ENCODE data around the gene GDF15. TPM values are rescaled to one million over a fixed set of nuclear protein-coding genes. Genes with fewer than 3 reads are reported as not detected.
A peak's percentile ranks its signal among the peaks of the same experiment; 100 is the strongest.

Gene GDF15
- total RNA-seq, 4 donors from 2014 or later, result 0.76 to 2.3 TPM; not detected in 2

GRCh38 chr19:18373407-18373891 is 12.5 kb upstream of the GDF15 start:
- no peaks in the 10 kb centered on the region for H3K27me3 ChIP-seq
- 51 to 63% methylated on average over 4 of the region's 4 CpGs for WGBS, 2 donors
- no peaks in the 10 kb centered on the region for H3K9me3 ChIP-seq
- peaks cover 18 to 40% (median 23%) of the 10 kb centered on the region in 3 donors for H3K4me1 ChIP-seq
- intact Hi-C loops (cut with DNase I), result no loop called here
- TF ChIP-seq POLR2A (IDR thresholded peaks at IDR 0.05) (no peak), CTCF (IDR thresholded peaks at IDR 0.05) (no peak)
- H3K36me3 ChIP-seq, result no peaks in the 10 kb centered on the region
- DNase-seq, result no peak
- H3K27ac ChIP-seq, result peak overlapping the region; percentile 47 to 83 (median 79)
- H3K4me3 ChIP-seq, result no peak overlapping the region

- TF ChIP-seq POLR2A (IDR thresholded peaks at IDR 0.05), result no peak
- no peak for TF ChIP-seq CTCF (IDR thresholded peaks at IDR 0.05)
- Histone ChIP-seq H3K9me3 (no peaks in the 10 kb centered on the region), H3K4me1 (peaks cover 23 to 43% (median 26%) of the 10 kb centered on the region in 3 donors), H3K27ac (peak overlapping the region; percentile 47 to 83 (median 79)), H3K4me3 (peak overlapping the region in 2 of 4 donors; percentile 5 to 10), H3K27me3 (no peaks in the 10 kb centered on the region), H3K36me3 (no peaks in the 10 kb centered on the region)
- intact Hi-C loops (cut with DNase I), result no loop called here
- 19 to 23% methylated on average over 8 to 11 of the region's 17 CpGs for WGBS, 2 donors
- DNase-seq, result peak; percentile 69
These were observed 11.9 kb upstream of the GDF15 start for GRCh38 chr19:18373892-18374629.

- WGBS, 2 donors, result 48 to 67% methylated on average over 6 of the region's 6 CpGs
- H3K4me3 ChIP-seq, result no peak overlapping the region
- intact Hi-C loops (cut with DNase I), result no loop called here
- H3K27me3 ChIP-seq, result no peaks in the 10 kb centered on the region
- peak overlapping the region in 1 of 4 donors; percentile 1 for H3K27ac ChIP-seq
- TF ChIP-seq CTCF (IDR thresholded peaks at IDR 0.05), result no peak
- TF ChIP-seq POLR2A (IDR thresholded peaks at IDR 0.05), result no peak
- H3K9me3 ChIP-seq, result no peaks in the 10 kb centered on the region
- no peaks in the 10 kb centered on the region for H3K36me3 ChIP-seq
- peaks cover 35 to 62% (median 40%) of the 10 kb centered on the region in 3 donors for H3K4me1 ChIP-seq
- DNase-seq, result no peak
These were observed 8.9 kb upstream of the GDF15 start for GRCh38 chr19:18377026-18377425.

GRCh38 chr19:18379803-18380747 is 5.9 kb upstream of the GDF15 start:
- WGBS, 2 donors, result 33 to 35% methylated on average over 16 to 19 of the region's 22 CpGs
- intact Hi-C loops (cut with DNase I), result no loop called here
- peaks cover 18 to 42% (median 25%) of the 10 kb centered on the region in 3 donors for H3K4me1 ChIP-seq
- no peak for DNase-seq
- no peak overlapping the region for H3K4me3 ChIP-seq
- H3K27me3 ChIP-seq, result peaks cover 0 to 10% (median 0%) of the 10 kb centered on the region in 4 donors
- H3K36me3 ChIP-seq, result no peaks in the 10 kb centered on the region
- no peaks in the 10 kb centered on the region for H3K9me3 ChIP-seq
- peak overlapping the region; percentile 23 to 88 (median 79) for H3K27ac ChIP-seq
- TF ChIP-seq CTCF (IDR thresholded peaks at IDR 0.05) (peak in 1 of 6 experiments; percentile 7), POLR2A (IDR thresholded peaks at IDR 0.05) (no peak)

Data from esophagus squamous epithelium (tissue), 5 donors.